Activated CD8-positive, alpha-beta T cell treated with anti-CD3 and anti-CD28 coated beads, Interleukin-2, amount 10 ng/mL, durations not matched to agents 7 days and 5 days (primary cell): ENCODE measurements around the gene MEGF6. TPM values are rescaled to one million over a fixed set of nuclear protein-coding genes. Genes with fewer than 3 reads are reported as not detected.

Experiments used
- ATAC-seq: fragments of 150-1000 bp; cut with Tn5 transposase; one replicate; pipeline ENCODE4 v1.10.0; 2021; ENCODE audit warnings: moderate library complexity
- CTCF ChIA-PET: fragments of 350-600 bp; sonication (Branson Sonifier 250); formaldehyde crosslinking; loops from one replicate; lab custom pipeline; 2021; ENCODE audit warnings: antibody characterized with exemption; lab: Charles Lee
- POLR2A ChIA-PET: fragments of 350-600 bp; sonication (Branson Sonifier 250); formaldehyde crosslinking; loops from one replicate; lab custom pipeline; 2021; ENCODE audit warnings: antibody characterized with exemption; lab: Charles Lee
- DNase-seq: peaks from one replicate; pipeline ENCODE4 v3.0.0-alpha.2; 2020
- H3K27ac Mint-ChIP-seq: one replicate; pipeline ENCODE4 v1.8.0; 2021; ENCODE audit warnings: mild to moderate bottlenecking, mixed read lengths
- H3K27me3 Mint-ChIP-seq: one replicate; pipeline ENCODE4 v1.8.0; 2021; ENCODE audit warnings: low read depth, mixed read lengths
- H3K36me3 Mint-ChIP-seq: one replicate; pipeline ENCODE4 v1.8.0; 2021; ENCODE audit warnings: low read depth, mixed read lengths
- H3K4me1 Mint-ChIP-seq: one replicate; pipeline ENCODE4 v1.8.0; 2021; ENCODE audit warnings: low read depth, mixed read lengths
- H3K4me3 Mint-ChIP-seq: one replicate; pipeline ENCODE4 v1.8.0; 2021; ENCODE audit warnings: mild to moderate bottlenecking, mixed read lengths
- H3K9me3 Mint-ChIP-seq: one replicate; pipeline ENCODE4 v1.8.0; 2022; ENCODE audit warnings: mixed read lengths; ENCODE audit not compliant: insufficient read depth
- total RNA-seq, 2 experiments: library from RNA; stranded (reverse); gene quantifications; one replicate each; pipeline ENCODE4 v1.2.3, GENCODE V29; 2021

MEGF6 gene
- total RNA-seq, 2 experiments from 2014 or later = 7.1 to 8.3 TPM

DNA sequence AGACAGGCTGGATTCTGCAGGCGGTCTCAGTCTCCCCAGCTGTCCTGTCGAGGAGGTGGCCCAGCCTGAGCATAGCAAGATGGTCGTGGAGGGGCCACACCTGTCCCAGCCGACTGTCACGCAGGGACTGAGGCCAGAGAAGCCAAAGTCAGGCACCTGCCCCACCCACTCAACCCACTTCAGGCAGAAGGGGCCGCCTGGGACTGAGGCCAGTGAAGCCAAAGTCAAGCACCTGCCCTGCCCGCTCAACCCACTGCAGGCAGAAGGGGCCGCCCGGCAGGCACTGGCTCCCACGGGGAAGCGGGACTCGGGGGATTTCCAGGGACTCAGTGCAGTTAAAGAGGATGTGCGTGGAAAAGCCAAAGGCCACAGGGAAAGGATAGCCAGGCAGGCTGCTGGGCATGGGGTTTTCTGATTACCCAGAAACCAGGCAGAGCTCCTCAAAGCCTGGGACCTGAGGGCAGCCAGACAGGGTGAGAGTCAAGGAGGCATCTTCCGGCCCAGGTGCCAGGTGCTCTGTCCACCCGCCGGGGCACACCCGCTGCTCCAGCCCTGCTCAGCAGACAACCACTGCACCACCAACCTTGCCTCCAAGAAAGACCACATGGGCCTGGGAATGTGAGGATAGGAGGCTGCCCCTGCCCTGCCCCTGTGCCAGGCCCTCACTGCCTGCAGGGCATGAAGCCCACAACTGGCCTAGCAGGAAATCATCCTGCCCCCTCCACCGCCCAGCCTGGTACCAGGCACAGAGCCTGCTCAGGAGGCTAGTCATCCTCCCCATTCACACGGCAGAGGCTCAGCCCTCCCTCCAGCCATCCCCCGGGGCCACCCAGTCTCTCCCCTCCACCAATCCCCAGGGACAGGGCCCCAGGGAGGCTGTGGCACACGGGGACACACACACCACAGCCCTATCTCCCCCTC lies 41.0 kb downstream of the MEGF6 start:
- Mint-ChIP-seq H3K9me3 (no peaks in the 10 kb centered on the region), H3K36me3 (no peaks in the 10 kb centered on the region), H3K27ac (no peak overlapping the region), H3K27me3 (no peaks in the 10 kb centered on the region), H3K4me1 (no peaks in the 10 kb centered on the region), H3K4me3 (no peak overlapping the region)
- POLR2A ChIA-PET = no interaction called here
- DNase-seq = no peak
- no peak for ATAC-seq
- CTCF ChIA-PET = no interaction called here

GRCh38 chr1:3569436-3569835 lies 41.9 kb downstream of the MEGF6 start:
- POLR2A ChIA-PET = no interaction called here
- Mint-ChIP-seq H3K36me3 (no peaks in the 10 kb centered on the region), H3K27ac (no peak overlapping the region), H3K4me1 (no peaks in the 10 kb centered on the region), H3K4me3 (no peak overlapping the region), H3K27me3 (no peaks in the 10 kb centered on the region), H3K9me3 (no peaks in the 10 kb centered on the region)
- DNase-seq (no peak), ATAC-seq (no peak)
- CTCF ChIA-PET = no interaction called here

GRCh38 chr1:3568815-3569435 lies 42.4 kb downstream of the MEGF6 start:
- ChIA-PET CTCF (no interaction called here), POLR2A (no interaction called here)
- no peaks in the 10 kb centered on the region for H3K4me1 Mint-ChIP-seq
- no peak overlapping the region for H3K4me3 Mint-ChIP-seq
- H3K27me3 Mint-ChIP-seq = no peaks in the 10 kb centered on the region
- no peaks in the 10 kb centered on the region for H3K9me3 Mint-ChIP-seq
- ATAC-seq (no peak), DNase-seq (no peak)
- H3K27ac Mint-ChIP-seq = no peak overlapping the region
- no peaks in the 10 kb centered on the region for H3K36me3 Mint-ChIP-seq

DNA sequence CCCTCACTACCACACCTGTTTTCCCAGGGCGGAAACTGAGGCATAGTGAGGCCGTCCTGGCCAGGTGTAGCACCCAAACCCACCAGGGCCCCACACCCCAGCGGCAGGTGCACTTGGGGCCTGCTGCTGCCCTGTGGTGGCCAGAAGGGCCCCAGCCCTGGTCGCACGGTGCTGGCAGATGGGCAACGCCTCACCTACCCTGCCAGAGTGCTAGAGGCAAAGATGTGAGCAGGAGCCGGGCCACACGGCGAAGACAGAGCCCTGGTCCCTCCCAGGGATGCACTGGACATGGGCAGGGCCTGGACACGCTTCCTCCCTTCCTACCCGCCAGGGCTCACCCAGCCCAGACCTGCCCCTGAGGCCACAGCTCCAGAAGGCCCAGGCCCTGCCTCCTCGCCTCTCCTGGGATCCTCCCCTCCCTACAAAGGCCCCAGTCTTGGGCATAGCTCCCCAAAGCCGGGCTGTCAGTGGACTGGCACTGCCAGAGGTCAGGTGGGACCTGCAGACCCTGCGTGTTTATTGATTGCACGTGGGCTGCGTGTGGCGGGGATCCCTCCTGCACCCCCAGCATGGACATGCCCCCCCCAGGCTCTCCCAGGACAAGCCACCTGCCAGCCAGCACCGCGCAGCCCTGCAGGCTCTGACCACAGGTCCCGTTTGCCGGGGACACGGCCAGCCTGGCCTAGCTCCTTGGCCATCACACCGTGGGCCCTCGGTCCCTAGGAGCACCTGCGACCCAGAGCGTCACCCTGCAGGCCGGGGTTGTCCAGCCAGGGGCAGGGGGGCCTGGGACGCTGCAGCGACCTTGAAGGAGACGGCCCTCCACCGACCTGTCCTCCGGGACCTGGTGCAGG lies 44.1 kb downstream of the MEGF6 start:
- ATAC-seq (no peak), DNase-seq (no peak)
- H3K4me1 Mint-ChIP-seq = no peaks in the 10 kb centered on the region
- no peaks in the 10 kb centered on the region for H3K9me3 Mint-ChIP-seq
- no peaks in the 10 kb centered on the region for H3K27me3 Mint-ChIP-seq
- H3K36me3 Mint-ChIP-seq = no peaks in the 10 kb centered on the region
- CTCF ChIA-PET = interaction anchor here (1.3 to 4.4 kb wide), 2 partner anchors 52 to 55 kb away, joined by 3 to 27 read pairs; no protein-coding TSS in a partner anchor
- POLR2A ChIA-PET = no interaction called here
- no peak overlapping the region for H3K4me3 Mint-ChIP-seq
- no peak overlapping the region for H3K27ac Mint-ChIP-seq

DNA sequence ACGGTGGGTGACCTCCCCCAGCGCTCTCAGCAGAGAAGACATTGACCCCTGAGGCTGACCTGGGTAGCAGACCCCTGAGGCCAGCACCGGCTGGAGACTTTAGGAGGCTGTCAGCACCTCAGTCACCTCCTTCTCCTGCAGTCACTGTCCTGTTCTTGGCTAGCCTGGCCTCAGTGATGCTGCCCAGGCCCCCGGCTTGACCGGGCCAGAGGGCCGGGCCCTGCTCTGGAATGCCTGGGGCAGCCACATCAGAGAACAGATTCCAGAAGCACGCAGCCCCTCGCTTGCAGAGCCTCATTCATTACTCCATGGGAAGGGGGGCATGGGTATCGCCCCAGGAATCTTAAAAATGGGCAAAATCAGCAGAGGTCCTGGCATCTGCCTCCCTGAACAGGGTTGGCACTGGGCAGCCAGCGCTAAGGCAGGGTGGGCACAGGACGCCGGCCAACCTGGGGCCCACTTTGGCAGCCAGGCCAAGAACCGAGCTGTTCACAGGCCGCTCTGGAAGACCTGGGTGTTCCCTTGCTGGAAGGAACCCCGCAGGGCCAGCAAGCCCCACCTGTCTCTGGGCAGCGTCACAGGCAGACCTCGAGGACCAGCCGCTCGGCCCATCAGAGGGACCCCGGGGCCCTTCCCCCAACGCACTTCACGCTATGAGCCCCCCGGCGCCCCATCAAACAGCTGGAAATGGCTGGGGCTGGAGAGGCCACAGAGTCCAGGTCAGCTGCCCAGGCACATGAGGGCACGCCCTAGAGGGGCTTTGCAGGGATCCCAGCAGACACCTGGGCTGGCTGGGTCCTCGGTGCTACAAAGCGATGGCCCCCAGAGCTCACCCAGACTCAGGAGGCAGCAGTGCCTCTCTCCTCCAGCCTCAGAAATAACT lies 45.1 kb downstream of the MEGF6 start:
- Mint-ChIP-seq H3K4me1 (no peaks in the 10 kb centered on the region), H3K4me3 (no peak overlapping the region), H3K9me3 (no peaks in the 10 kb centered on the region), H3K27ac (no peak overlapping the region), H3K36me3 (no peaks in the 10 kb centered on the region), H3K27me3 (no peaks in the 10 kb centered on the region)
- ATAC-seq = no peak
- DNase-seq = no peak
- POLR2A ChIA-PET = no interaction called here
- CTCF ChIA-PET = interaction anchor here (1.5 to 4.4 kb wide), 3 partner anchors 53 to 158 kb away, joined by 3 to 27 read pairs (median 17); no protein-coding TSS in a partner anchor

GRCh38 chr1:3564921-3565831 lies 46.1 kb downstream of the MEGF6 start:
- H3K9me3 Mint-ChIP-seq = no peaks in the 10 kb centered on the region
- peak; percentile 44 for ATAC-seq
- H3K4me1 Mint-ChIP-seq = no peaks in the 10 kb centered on the region
- H3K27ac Mint-ChIP-seq = no peak overlapping the region
- peak; percentile 43 for DNase-seq
- ChIA-PET CTCF (interaction anchor here (0.6 to 4.4 kb wide), 6 partner anchors 16 to 159 kb away, joined by 3 to 27 read pairs (median 4); no protein-coding TSS in a partner anchor), POLR2A (no interaction called here)
- no peaks in the 10 kb centered on the region for H3K27me3 Mint-ChIP-seq
- H3K4me3 Mint-ChIP-seq = no peak overlapping the region
- H3K36me3 Mint-ChIP-seq = no peaks in the 10 kb centered on the region

DNA sequence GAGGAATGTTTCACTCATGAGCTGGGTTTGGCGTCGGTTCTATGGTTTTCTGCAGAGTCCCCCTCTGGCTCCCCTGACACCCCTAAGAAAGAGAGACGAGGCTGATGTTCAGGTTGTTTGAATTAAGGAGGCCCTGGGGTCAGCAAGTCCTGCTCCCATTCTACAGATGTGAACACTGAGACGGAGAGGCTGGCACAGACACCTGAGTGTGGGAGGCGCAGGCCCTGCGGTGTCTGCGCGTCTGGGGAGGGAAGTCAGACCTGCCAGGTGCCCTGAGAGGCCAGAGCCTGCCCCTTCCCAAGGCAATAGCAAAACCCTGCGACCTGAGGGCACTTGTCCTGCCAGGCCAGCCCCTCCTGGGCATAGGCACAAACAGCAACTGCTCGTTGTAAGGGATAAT lies 47.7 kb downstream of the MEGF6 start:
- DNase-seq (no peak), ATAC-seq (no peak)
- no peaks in the 10 kb centered on the region for H3K9me3 Mint-ChIP-seq
- no peak overlapping the region for H3K4me3 Mint-ChIP-seq
- H3K27ac Mint-ChIP-seq = no peak overlapping the region
- no peaks in the 10 kb centered on the region for H3K27me3 Mint-ChIP-seq
- ChIA-PET POLR2A (no interaction called here), CTCF (interaction anchor here (2.3 to 4.4 kb wide), 2 partner anchors 55 to 58 kb away, joined by 17 to 27 read pairs; no protein-coding TSS in a partner anchor)
- no peaks in the 10 kb centered on the region for H3K4me1 Mint-ChIP-seq
- H3K36me3 Mint-ChIP-seq = no peaks in the 10 kb centered on the region

- Mint-ChIP-seq H3K4me3 (no peak overlapping the region), H3K27ac (no peak overlapping the region), H3K4me1 (no peaks in the 10 kb centered on the region), H3K27me3 (no peaks in the 10 kb centered on the region), H3K36me3 (no peaks in the 10 kb centered on the region), H3K9me3 (no peaks in the 10 kb centered on the region)
- ChIA-PET POLR2A (no interaction called here), CTCF (interaction anchor here (4.4 kb wide), 1 partner anchor 56 kb away, joined by 27 read pairs; no protein-coding TSS in a partner anchor)
- DNase-seq (no peak), ATAC-seq (no peak)
Measured at GRCh38 chr1:3563125-3563524, 48.2 kb downstream of the MEGF6 start.

DNA sequence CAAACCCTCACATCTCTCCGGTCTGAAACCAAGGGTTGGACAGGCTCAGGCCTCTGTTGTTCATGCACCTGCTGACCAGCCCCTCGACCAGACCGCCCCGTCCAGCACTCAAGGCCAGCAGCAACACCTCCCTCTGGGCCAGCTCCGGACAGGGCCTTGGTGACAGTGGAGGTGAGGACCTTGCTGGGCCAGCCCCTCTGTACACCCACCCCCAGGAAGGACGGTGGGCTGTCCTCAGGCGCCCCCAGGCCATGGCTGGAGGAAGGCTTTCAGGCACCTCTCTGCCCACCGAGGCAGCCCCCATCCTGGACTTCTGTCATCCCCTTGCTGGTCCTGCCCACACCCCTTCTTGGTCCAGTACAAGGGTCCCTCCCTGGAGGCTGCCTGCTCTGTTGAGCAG lies 48.6 kb downstream of the MEGF6 start:
- Mint-ChIP-seq H3K9me3 (no peaks in the 10 kb centered on the region), H3K27me3 (no peaks in the 10 kb centered on the region), H3K36me3 (no peaks in the 10 kb centered on the region), H3K4me1 (no peaks in the 10 kb centered on the region), H3K4me3 (no peak overlapping the region), H3K27ac (no peak overlapping the region)
- ChIA-PET CTCF (interaction anchor here (0.8 kb wide), 1 partner anchor 56 kb away, joined by 3 read pairs; no protein-coding TSS in a partner anchor), POLR2A (no interaction called here)
- no peak for ATAC-seq
- DNase-seq = no peak

GRCh38 chr1:3561702-3562101 lies 49.6 kb downstream of the MEGF6 start:
- H3K9me3 Mint-ChIP-seq = no peaks in the 10 kb centered on the region
- ChIA-PET POLR2A (no interaction called here), CTCF (no interaction called here)
- H3K27me3 Mint-ChIP-seq = no peaks in the 10 kb centered on the region
- DNase-seq = no peak
- H3K27ac Mint-ChIP-seq = no peak overlapping the region
- no peaks in the 10 kb centered on the region for H3K4me1 Mint-ChIP-seq
- no peak for ATAC-seq
- H3K4me3 Mint-ChIP-seq = no peak overlapping the region
- H3K36me3 Mint-ChIP-seq = no peaks in the 10 kb centered on the region
